AG08395 (cell line): ENCODE data around the gene POLE4.

Experiments
- DNase-seq: peaks from one replicate; pipeline ENCODE4 v3.0.0; 2012; ENCODE audit warnings: mixed read lengths, low spot score

Gene POLE4

GRCh38 chr2:74991977-74992376, 33.5 kb downstream of the POLE4 start:
- peak; percentile 60 for DNase-seq

- DNase-seq = no peak
These were observed 41.0 kb downstream of the POLE4 start for GRCh38 chr2:74999468-74999867.

GRCh38 chr2:75002007-75002406, 43.6 kb downstream of the POLE4 start:
- no peak for DNase-seq

- no peak for DNase-seq
These were observed 44.8 kb downstream of the POLE4 start for GRCh38 chr2:75003276-75003675.

GRCh38 chr2:75003773-75004172, 45.3 kb downstream of the POLE4 start:
- DNase-seq = no peak

GRCh38 chr2:75006041-75006440, 47.6 kb downstream of the POLE4 start:
- DNase-seq = no peak

- no peak for DNase-seq
These were observed 48.6 kb downstream of the POLE4 start for GRCh38 chr2:75007061-75007460.

GRCh38 chr2:75007819-75008218, 49.4 kb downstream of the POLE4 start:
- DNase-seq = no peak

- DNase-seq = no peak
These were observed 52.1 kb downstream of the POLE4 start for GRCh38 chr2:75010571-75010970.

GRCh38 chr2:75012080-75012479, 53.6 kb downstream of the POLE4 start:
- no peak for DNase-seq

- DNase-seq = no peak
These were observed 59.7 kb downstream of the POLE4 start for GRCh38 chr2:75018162-75018561.
